RWPE2 (cell line): ENCODE measurements around the gene PPP1R11.

Experiments used
- ATAC-seq: fragments of 200-7000 bp; cut with Tn5 transposase; 3 replicates; pipeline ENCODE4 v1.9.1; 2021; ENCODE audit warnings: low read depth
- DNase-seq: peaks from one replicate; pipeline ENCODE4 v3.0.0-alpha.2; 2020; ENCODE audit warnings: low spot score
- H3K27ac ChIP-seq: fragments of 450-650 bp; 2 replicates; pipeline ENCODE4 v1.5.1; 2017; ENCODE audit warnings: mild to moderate bottlenecking; ENCODE audit not compliant: poor library complexity, severe bottlenecking
- H3K27me3 ChIP-seq: fragments of 250-450 bp; sonication (Bioruptor Pico); 2 replicates; pipeline ENCODE4 v1.5.1; 2021; ENCODE audit warnings: mild to moderate bottlenecking, moderate library complexity; ENCODE audit not compliant: insufficient read depth, poor library complexity, severe bottlenecking
- H3K36me3 ChIP-seq: fragments of 250-450 bp; sonication (Bioruptor Pico); 2 replicates; pipeline ENCODE4 v1.5.1; 2020; ENCODE audit warnings: low read depth, mild to moderate bottlenecking, moderate library complexity
- H3K4me1 ChIP-seq: fragments of 250-450 bp; sonication (Bioruptor Pico); 2 replicates; pipeline ENCODE4 v1.5.1; 2021; ENCODE audit warnings: mild to moderate bottlenecking, moderate library complexity; ENCODE audit not compliant: insufficient read depth, poor library complexity, severe bottlenecking
- H3K4me3 ChIP-seq: fragments of 250-450 bp; sonication (Bioruptor Pico); 2 replicates; pipeline ENCODE4 v1.5.1; 2021; ENCODE audit warnings: mild to moderate bottlenecking, moderate library complexity; ENCODE audit not compliant: severe bottlenecking
- H3K9me3 ChIP-seq: fragments of 250-450 bp; sonication (Bioruptor Pico); 2 replicates; pipeline ENCODE4 v1.5.1; 2021; ENCODE audit warnings: mild to moderate bottlenecking, moderate library complexity; ENCODE audit not compliant: severe bottlenecking
- CTCF ChIP-seq: fragments of 450-650 bp; IDR thresholded peaks from one replicate; pipeline ENCODE4 v1.5.1; 2017; ENCODE audit warnings: mild to moderate bottlenecking, moderate library complexity; ENCODE audit not compliant: poor library complexity, severe bottlenecking

The PPP1R11 gene

GRCh38 chr6:30093951-30094661 lies 27.1 kb downstream of the PPP1R11 start:
- H3K27ac ChIP-seq = no peak overlapping the region
- no peaks in the 10 kb centered on the region for H3K36me3 ChIP-seq
- no peak overlapping the region for H3K4me3 ChIP-seq
- no peaks in the 10 kb centered on the region for H3K27me3 ChIP-seq
- peaks cover 8% of the 10 kb centered on the region for H3K4me1 ChIP-seq
- no peak for TF ChIP-seq CTCF
- ATAC-seq (no peak), DNase-seq (no peak)
- H3K9me3 ChIP-seq = no peaks in the 10 kb centered on the region

- no peak overlapping the region for H3K4me3 ChIP-seq
- no peak for TF ChIP-seq CTCF
- H3K27me3 ChIP-seq = no peaks in the 10 kb centered on the region
- no peak overlapping the region for H3K27ac ChIP-seq
- H3K9me3 ChIP-seq = no peaks in the 10 kb centered on the region
- H3K36me3 ChIP-seq = no peaks in the 10 kb centered on the region
- H3K4me1 ChIP-seq = peaks cover 6% of the 10 kb centered on the region
- DNase-seq (no peak), ATAC-seq (no peak)
Measured at GRCh38 chr6:30096829-30097228, 29.8 kb downstream of the PPP1R11 start.

GRCh38 chr6:30097902-30098768 lies 31.1 kb downstream of the PPP1R11 start:
- H3K9me3 ChIP-seq = no peaks in the 10 kb centered on the region
- H3K4me3 ChIP-seq = no peak overlapping the region
- H3K27ac ChIP-seq = no peak overlapping the region
- no peak for DNase-seq
- TF ChIP-seq CTCF = no peak
- peaks cover 12% of the 10 kb centered on the region for H3K4me1 ChIP-seq
- no peaks in the 10 kb centered on the region for H3K27me3 ChIP-seq
- H3K36me3 ChIP-seq = no peaks in the 10 kb centered on the region
- ATAC-seq = no peak

GRCh38 chr6:30100154-30100553 lies 33.2 kb downstream of the PPP1R11 start:
- Histone ChIP-seq H3K36me3 (no peaks in the 10 kb centered on the region), H3K9me3 (no peaks in the 10 kb centered on the region), H3K27me3 (no peaks in the 10 kb centered on the region), H3K27ac (peak overlapping the region; percentile 40), H3K4me1 (peaks cover 12% of the 10 kb centered on the region), H3K4me3 (no peak overlapping the region)
- TF ChIP-seq CTCF = no peak
- no peak for DNase-seq
- no peak for ATAC-seq
